GM19025 (cell line): ENCODE data around the gene LTBP2.

Experiments
- ATAC-seq: cut with Tn5 transposase; IDR thresholded peaks from one replicate; pipeline ENCODE4 v1.9.1; 2021; ENCODE audit warnings: mild to moderate bottlenecking, low read depth, moderate library complexity; ENCODE audit not compliant: unreplicated experiment

Gene LTBP2

GRCh38 chr14:74638966-74639365 lies 26.9 kb upstream of the LTBP2 start:
- ATAC-seq: no peak

- no peak for ATAC-seq
These were observed 26.0 kb upstream of the LTBP2 start for GRCh38 chr14:74638066-74638465.

- ATAC-seq: no peak
These were observed 25.1 kb upstream of the LTBP2 start for GRCh38 chr14:74637178-74637550.

- ATAC-seq: no peak
These were observed 24.6 kb upstream of the LTBP2 start for GRCh38 chr14:74636424-74637177.

- ATAC-seq: no peak
These were observed 23.8 kb upstream of the LTBP2 start for GRCh38 chr14:74635847-74636246.

- ATAC-seq: no peak
These were observed 22.9 kb upstream of the LTBP2 start for GRCh38 chr14:74634964-74635363.

GRCh38 chr14:74634481-74634880 lies 22.4 kb upstream of the LTBP2 start:
- no peak for ATAC-seq

GRCh38 chr14:74630881-74631690 lies 19.0 kb upstream of the LTBP2 start:
- ATAC-seq: no peak

GRCh38 chr14:74628418-74628817 lies 16.4 kb upstream of the LTBP2 start:
- no peak for ATAC-seq

- ATAC-seq: no peak
These were observed 15.0 kb upstream of the LTBP2 start for GRCh38 chr14:74627076-74627475.

GRCh38 chr14:74622257-74622656 lies 10.2 kb upstream of the LTBP2 start:
- no peak for ATAC-seq

- ATAC-seq: no peak
These were observed 9.5 kb upstream of the LTBP2 start for GRCh38 chr14:74621556-74621955.

GRCh38 chr14:74620923-74621322 lies 8.9 kb upstream of the LTBP2 start:
- no peak for ATAC-seq

- no peak for ATAC-seq
These were observed 8.5 kb upstream of the LTBP2 start for GRCh38 chr14:74620497-74620921.

GRCh38 chr14:74619672-74620131 lies 7.7 kb upstream of the LTBP2 start:
- ATAC-seq: no peak

- peak; percentile 66 for ATAC-seq
These were observed 6.3 kb upstream of the LTBP2 start for GRCh38 chr14:74618078-74618952.

- ATAC-seq: no peak
These were observed 5.1 kb upstream of the LTBP2 start for GRCh38 chr14:74616996-74617700.

- ATAC-seq: no peak
These were observed 4.5 kb upstream of the LTBP2 start for GRCh38 chr14:74616507-74616906.

GRCh38 chr14:74615735-74616134 lies 3.7 kb upstream of the LTBP2 start:
- no peak for ATAC-seq
